Gastrocnemius medialis (tissue), 4 donors: ENCODE data around the gene CREB3L4. TPM values are rescaled to one million over a fixed set of nuclear protein-coding genes. Genes with fewer than 3 reads are reported as not detected.
A peak's percentile ranks its signal among the peaks of the same experiment; 100 is the strongest.

ENCODE experiments used
- ATAC-seq, 2 donors: fragments of 150-250 bp; one replicate each; pipeline ENCODE4 v1.9.1; 2016
- DNase-seq, 2 donors: peaks; one replicate each; pipeline ENCODE4 v3.0.0-alpha.2; 2019
- H3K27ac ChIP-seq, 4 donors: fragments of 200-600 bp; sonication (generic); 1 replicate in 1 of 4; 2 replicates in 3 of 4; pipeline ENCODE4 v1.5.1; 2016 to 2018; ENCODE audit warnings: mild to moderate bottlenecking in 2 of 4, moderate library complexity in 1 of 4
- H3K27me3 ChIP-seq, 3 donors: fragments of 200-600 bp; sonication (generic) in 2 of 3; 1 replicate in 1 of 3; 2 replicates in 2 of 3; pipeline versions ENCODE4 v1.5.1 to v1.6.0; 2016 to 2019; ENCODE audit warnings: mild to moderate bottlenecking in 1 of 3, moderate library complexity in 1 of 3
- H3K36me3 ChIP-seq, 2 donors: fragments of 200-600 bp; sonication (generic) in 1 of 2; one replicate each; pipeline ENCODE4 v1.5.1; 2017 to 2018
- H3K4me1 ChIP-seq, 2 donors: fragments of 200-600 bp; sonication (generic) in 1 of 2; one replicate each; pipeline ENCODE4 v1.5.1; 2016 to 2017; ENCODE audit warnings: mild to moderate bottlenecking in 2 of 2
- H3K4me3 ChIP-seq, 4 donors: fragments of 200-600 bp; sonication (generic) in 3 of 4; 1 replicate in 1 of 4; 2 replicates in 3 of 4; pipeline ENCODE4 v1.5.1; 2016 to 2019; ENCODE audit warnings: mild to moderate bottlenecking in 2 of 4
- H3K9me3 ChIP-seq, 3 donors: fragments of 200-600 bp; sonication (generic) in 2 of 3; 1 replicate in 1 of 3; 2 replicates in 2 of 3; pipeline ENCODE4 v1.5.1; 2016 to 2019
- POLR2A ChIP-seq, 2 donors: fragments of 450-650 bp; IDR thresholded peaks; one replicate each; pipeline ENCODE4 v1.6.1; 2017; ENCODE audit warnings: antibody characterized with exemption in 2 of 2, mild to moderate bottlenecking in 2 of 2, moderate library complexity in 2 of 2
- in situ Hi-C, 4 donors: fragments of 200-750 bp; cut with MboI; loops; one replicate each; pipeline versions ENCODE4 v1.15.0 to v1.8.0; 2017; ENCODE audit warnings: low sequenced_read_pairs in 4 of 4
- intact Hi-C: fragments of 100-400 bp; cut with DNase I; formaldehyde crosslinking; loops from one replicate; pipeline ENCODE4 v1.15.1; 2023; ENCODE audit warnings: low total_unique reads
- total RNA-seq, 4 donors: library from RNA; depleted of rRNA; stranded (reverse); fragments of >200 nt; gene quantifications; one replicate each; pipeline versions ENCODE4 v1.1.0 to v1.2.3, GENCODE V29; 2016
- TF ChIP-seq, protein P1 (sequence below), 5 experiments: fragments of 450-650 bp in 3 of 5; fragments of 200-600 bp in 2 of 5; sonication (generic) in 2 of 5; IDR thresholded peaks in 4 of 5; conservative IDR thresholded peaks in 1 of 5; 1 replicate in 4 of 5; 2 replicates in 1 of 5; pipeline ENCODE4 v1.5.1; 2016 to 2019; ENCODE audit warnings: antibody characterized with exemption in 5 of 5, mild to moderate bottlenecking in 3 of 5, moderate library complexity in 3 of 5

CREB3L4 gene
- total RNA-seq, 4 donors from 2014 or later = 4.5 to 7.9 (median 5.7) TPM

DNA sequence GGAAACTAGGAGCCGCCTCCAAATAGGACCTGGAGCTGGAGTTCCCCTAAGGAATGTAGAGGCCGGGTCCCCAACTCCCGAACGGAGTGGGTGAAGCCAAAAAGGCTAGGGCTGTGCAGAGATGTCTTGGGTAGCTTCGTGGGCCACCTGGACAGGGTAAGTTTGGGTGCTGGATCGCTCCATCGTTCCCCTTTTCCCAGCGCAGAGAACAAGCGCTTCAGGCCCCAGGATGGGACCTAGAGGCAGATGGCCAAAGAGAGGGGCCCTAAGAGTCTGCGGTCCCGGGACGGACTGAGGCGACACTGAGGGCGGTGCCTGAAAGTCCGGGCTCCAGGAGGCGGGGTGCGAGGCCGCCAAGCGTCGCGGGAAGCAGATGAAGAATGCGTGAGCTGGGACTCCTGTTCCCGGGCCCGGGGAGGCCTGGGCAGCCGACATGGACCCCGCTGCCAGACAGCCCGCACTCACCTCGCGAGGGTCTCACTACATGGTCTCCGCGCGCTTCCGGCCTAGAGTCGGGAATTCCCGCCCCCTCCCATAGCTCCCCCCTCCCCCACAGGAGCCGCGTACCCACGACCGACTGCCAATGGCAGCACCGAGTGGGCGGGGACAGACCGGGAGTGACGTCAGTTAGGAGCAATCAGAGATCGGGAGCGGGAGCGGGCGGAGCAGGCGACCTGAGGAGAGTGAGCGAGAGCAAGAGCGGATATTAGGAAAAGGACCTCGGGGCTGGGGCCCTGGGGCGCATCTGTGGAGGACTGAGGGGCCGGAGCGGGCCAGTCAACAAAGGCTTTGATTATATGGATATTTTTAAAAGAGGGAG lies 4.5 kb upstream of the CREB3L4 start, which contains the start of gene SLC39A1:
Gene SLC39A1, minus strand, starts transcription at position 508 of the 820 bp plus-strand sequence. CDS start 822 bp downstream, outside the sequence.
- H3K9me3 ChIP-seq = no peaks in the 10 kb centered on the region
- in situ Hi-C loops (loop anchor here in 1 of 4 donors (10.0 kb wide), 1 partner anchor 288 kb away; the partner anchor contains the start of genes ILF2 and NPR1), intact Hi-C loops (no loop called here)
- DNase-seq (peak; percentile 99), ATAC-seq (peak; percentile 59 to 67)
- TF ChIP-seq, protein P1, sequence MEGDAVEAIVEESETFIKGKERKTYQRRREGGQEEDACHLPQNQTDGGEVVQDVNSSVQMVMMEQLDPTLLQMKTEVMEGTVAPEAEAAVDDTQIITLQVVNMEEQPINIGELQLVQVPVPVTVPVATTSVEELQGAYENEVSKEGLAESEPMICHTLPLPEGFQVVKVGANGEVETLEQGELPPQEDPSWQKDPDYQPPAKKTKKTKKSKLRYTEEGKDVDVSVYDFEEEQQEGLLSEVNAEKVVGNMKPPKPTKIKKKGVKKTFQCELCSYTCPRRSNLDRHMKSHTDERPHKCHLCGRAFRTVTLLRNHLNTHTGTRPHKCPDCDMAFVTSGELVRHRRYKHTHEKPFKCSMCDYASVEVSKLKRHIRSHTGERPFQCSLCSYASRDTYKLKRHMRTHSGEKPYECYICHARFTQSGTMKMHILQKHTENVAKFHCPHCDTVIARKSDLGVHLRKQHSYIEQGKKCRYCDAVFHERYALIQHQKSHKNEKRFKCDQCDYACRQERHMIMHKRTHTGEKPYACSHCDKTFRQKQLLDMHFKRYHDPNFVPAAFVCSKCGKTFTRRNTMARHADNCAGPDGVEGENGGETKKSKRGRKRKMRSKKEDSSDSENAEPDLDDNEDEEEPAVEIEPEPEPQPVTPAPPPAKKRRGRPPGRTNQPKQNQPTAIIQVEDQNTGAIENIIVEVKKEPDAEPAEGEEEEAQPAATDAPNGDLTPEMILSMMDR (IDR thresholded peaks at IDR 0.05 in 4 of 5, conservative IDR thresholded peaks at IDR 0.05 in 1 of 5) = no peak
- peak; percentile 69 to 82 for TF ChIP-seq POLR2A (IDR thresholded peaks at IDR 0.05)
- H3K27ac ChIP-seq = peak within 1 kb of the TSS; percentile 91 to 98 (median 94)
- H3K4me1 ChIP-seq = peaks cover 61 to 64% of the 10 kb centered on the region in 2 donors
- no peaks in the 10 kb centered on the region for H3K36me3 ChIP-seq
- peak within 1 kb of the TSS; percentile 61 to 86 (median 80) for H3K4me3 ChIP-seq
- H3K27me3 ChIP-seq = no peaks in the 10 kb centered on the region

DNA sequence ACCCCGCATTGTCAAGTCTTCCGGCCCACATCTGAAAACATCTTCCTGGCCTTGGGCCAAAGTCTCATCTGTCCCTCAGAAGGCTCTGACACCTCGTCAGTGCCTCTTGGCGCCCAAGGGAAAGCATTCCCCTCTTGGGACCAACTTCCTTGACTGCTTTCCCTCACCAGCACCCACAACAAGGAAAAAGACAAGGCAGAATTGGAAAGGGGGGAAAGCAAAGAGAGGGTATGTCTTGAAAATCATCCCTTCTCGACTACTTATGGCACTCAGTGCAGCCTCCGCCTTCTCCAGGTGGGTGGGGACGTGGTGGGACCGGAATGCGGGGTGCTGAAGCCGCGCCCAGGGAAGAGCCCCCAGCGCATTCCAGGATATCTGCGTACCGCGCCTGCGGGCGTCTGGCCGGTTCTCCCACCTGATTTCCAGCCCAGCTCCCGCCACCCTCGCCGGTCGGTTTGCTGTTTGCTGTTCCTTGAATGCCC lies 3.8 kb upstream of the CREB3L4 start:
- no peaks in the 10 kb centered on the region for H3K27me3 ChIP-seq
- intact Hi-C loops (no loop called here), in situ Hi-C loops (loop anchor here in 1 of 4 donors (10.0 kb wide), 1 partner anchor 289 kb away; the partner anchor contains the start of genes ILF2 and NPR1)
- peak overlapping the region; percentile 61 to 86 (median 80) for H3K4me3 ChIP-seq
- H3K36me3 ChIP-seq = no peaks in the 10 kb centered on the region
- H3K27ac ChIP-seq = peak overlapping the region; percentile 91 to 98 (median 94)
- DNase-seq (no peak), ATAC-seq (no peak)
- TF ChIP-seq POLR2A (IDR thresholded peaks at IDR 0.05) = no peak
- TF ChIP-seq, protein P1 (IDR thresholded peaks at IDR 0.05 in 4 of 5, conservative IDR thresholded peaks at IDR 0.05 in 1 of 5) = no peak
- no peaks in the 10 kb centered on the region for H3K9me3 ChIP-seq
- H3K4me1 ChIP-seq = peaks cover 63 to 67% of the 10 kb centered on the region in 2 donors

DNA sequence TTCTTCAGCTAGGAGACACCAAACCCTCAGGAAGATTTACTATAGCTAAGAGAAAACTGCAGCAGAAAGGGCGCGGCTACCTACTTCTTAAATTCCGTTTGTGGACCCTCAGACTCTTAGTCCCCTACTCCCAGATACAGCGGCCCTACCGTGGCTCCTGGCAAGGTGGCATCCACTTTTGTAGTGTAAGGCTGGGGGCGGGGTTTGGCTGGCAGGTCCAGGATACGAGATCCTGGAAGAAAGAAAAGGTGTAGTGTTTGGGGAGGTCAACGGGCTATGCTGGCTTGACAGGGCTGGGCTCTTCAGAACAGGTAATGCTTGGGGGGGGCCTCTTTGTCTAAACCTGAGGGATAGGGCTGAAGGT lies 280 bp downstream of the CREB3L4 start:
- intact Hi-C loops = loop anchor here (1.0 kb wide), 1 partner anchor 18 kb away; the partner anchor contains the start of gene RAB13
- Histone ChIP-seq H3K27me3 (no peaks in the 10 kb centered on the region), H3K9me3 (no peaks in the 10 kb centered on the region), H3K36me3 (peaks cover 0 to 3% of the 10 kb centered on the region in 2 donors), H3K4me3 (peak overlapping the region; percentile 56 to 68 (median 62)), H3K27ac (peak overlapping the region; percentile 87 to 94 (median 90)), H3K4me1 (peaks cover 26 to 28% of the 10 kb centered on the region in 2 donors)
- in situ Hi-C loops = loop anchor here in 1 of 4 donors (10.0 kb wide), 1 partner anchor 293 kb away; the partner anchor contains the start of genes ILF2 and NPR1
- TF ChIP-seq, protein P1 (IDR thresholded peaks at IDR 0.05 in 4 of 5, conservative IDR thresholded peaks at IDR 0.05 in 1 of 5) = no peak
- no peak for TF ChIP-seq POLR2A (IDR thresholded peaks at IDR 0.05)
- peak in 1 of 2 donors; percentile 57 for DNase-seq
- ATAC-seq = no peak

DNA sequence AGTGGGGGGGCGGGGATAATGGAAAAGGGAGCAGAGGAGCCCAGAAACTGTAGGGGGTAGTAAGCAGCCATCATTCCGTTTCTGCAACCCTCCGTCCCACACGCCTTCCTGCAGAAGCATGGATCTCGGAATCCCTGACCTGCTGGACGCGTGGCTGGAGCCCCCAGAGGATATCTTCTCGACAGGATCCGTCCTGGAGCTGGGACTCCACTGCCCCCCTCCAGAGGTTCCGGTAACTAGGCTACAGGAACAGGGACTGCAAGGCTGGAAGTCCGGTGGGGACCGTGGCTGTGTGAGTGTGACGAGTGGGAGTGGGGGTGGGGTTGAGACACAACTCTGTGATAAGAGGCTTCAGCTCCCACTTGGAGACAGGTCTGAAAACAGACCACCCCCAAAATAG lies 706 bp downstream of the CREB3L4 start:
- Histone ChIP-seq H3K4me1 (peaks cover 26 to 28% of the 10 kb centered on the region in 2 donors), H3K27ac (peak overlapping the region; percentile 87 to 94 (median 90)), H3K4me3 (peak overlapping the region; percentile 56 to 68 (median 62)), H3K36me3 (peaks cover 0 to 8% of the 10 kb centered on the region in 2 donors), H3K27me3 (no peaks in the 10 kb centered on the region), H3K9me3 (no peaks in the 10 kb centered on the region)
- ATAC-seq (no peak), DNase-seq (no peak)
- in situ Hi-C loops (loop anchor here in 1 of 4 donors (10.0 kb wide), 1 partner anchor 294 kb away; the partner anchor contains the start of genes ILF2 and NPR1), intact Hi-C loops (no loop called here)
- TF ChIP-seq POLR2A (IDR thresholded peaks at IDR 0.05) = no peak
- TF ChIP-seq, protein P1 (IDR thresholded peaks at IDR 0.05 in 4 of 5, conservative IDR thresholded peaks at IDR 0.05 in 1 of 5) = no peak
